GM12878 (cell line): ENCODE results near the gene EEF1AKMT3. TPM values are rescaled to one million over a fixed set of nuclear protein-coding genes. Genes with fewer than 3 reads are reported as not detected.

Experiments
- BRCA1 ChIP-seq: IDR thresholded peaks from 2 replicates; pipeline ENCODE4 v1.6.1; 2011; ENCODE audit warnings: low read depth, low read length, improper control_type of control experiment
- CBFB ChIP-seq: IDR thresholded peaks from 2 replicates; pipeline ENCODE4 v1.6.1; 2016; ENCODE audit warnings: antibody characterized with exemption, low read depth
- CHD1 ChIP-seq: IDR thresholded peaks from 2 replicates; pipeline ENCODE4 v1.6.1; 2012; ENCODE audit warnings: low read depth, low read length, improper control_type of control experiment
- CUX1 ChIP-seq: IDR thresholded peaks from 2 replicates; pipeline ENCODE4 v1.6.1; 2012; ENCODE audit warnings: improper control_type of control experiment, low read depth, low read length; ENCODE audit not compliant: insufficient replicate concordance
- EZH2 ChIP-seq: IDR thresholded peaks from 2 replicates; pipeline ENCODE4 v1.6.1; 2012; ENCODE audit warnings: low read depth, mild to moderate bottlenecking, control low read depth, inconsistent platforms, low read length, borderline replicate concordance; ENCODE audit not compliant: control insufficient read depth
- NKRF ChIP-seq: fragments of 450-650 bp; conservative IDR thresholded peaks from 2 replicates; pipeline ENCODE4 v1.6.1; 2017; ENCODE audit warnings: mild to moderate bottlenecking, moderate library complexity
- NR2C2 ChIP-seq: IDR thresholded peaks from 2 replicates; pipeline ENCODE4 v1.6.1; 2011; ENCODE audit warnings: borderline replicate concordance, low read depth; ENCODE audit not compliant: control insufficient read depth, insufficient read length
- PAX8 ChIP-seq: fragments of 450-650 bp; IDR thresholded peaks from 2 replicates; pipeline ENCODE4 v1.6.1; 2017; ENCODE audit warnings: mild to moderate bottlenecking, moderate library complexity
- RELA ChIP-seq: fragments of 450-650 bp; IDR thresholded peaks from 2 replicates; pipeline ENCODE4 v1.8.0; 2014; ENCODE audit warnings: borderline replicate concordance; ENCODE audit not compliant: partially characterized antibody
- RELB ChIP-seq: fragments of 450-650 bp; IDR thresholded peaks from 2 replicates; pipeline ENCODE4 v1.6.1; 2017; ENCODE audit warnings: low read depth, mild to moderate bottlenecking, moderate library complexity
- REST ChIP-seq: IDR thresholded peaks from 2 replicates; pipeline ENCODE4 v1.6.1; 2012; ENCODE audit warnings: mild to moderate bottlenecking, low read depth, low read length
- RUNX3 ChIP-seq: IDR thresholded peaks from 2 replicates; pipeline ENCODE4 v1.6.1; 2012; ENCODE audit warnings: low read length, inconsistent platforms
- SMAD1 ChIP-seq: fragments of 450-650 bp; IDR thresholded peaks from 2 replicates; pipeline ENCODE4 v1.6.1; 2018; ENCODE audit warnings: mild to moderate bottlenecking, low read depth; ENCODE audit not compliant: partially characterized antibody
- ZNF207 ChIP-seq: fragments of 450-650 bp; IDR thresholded peaks from 2 replicates; pipeline ENCODE4 v1.6.1; 2014; ENCODE audit warnings: antibody characterized with exemption, mild to moderate bottlenecking, borderline replicate concordance
- polyA plus RNA-seq, 11 experiments: library from polyadenylated mRNA; depleted of rRNA in 4 of 11; unstranded in 6 of 11; stranded (reverse) in 5 of 11; fragments of >200 nt; fragmentation: Nextera tagmentation in 4 of 11; fragmentation: Illumina TruSeq in 1 of 11; extraction: Ambion mirVana in 4 of 11; extraction: Trizol in 1 of 11; gene quantifications; 1 replicate in 1 of 11; 2 replicates in 10 of 11; pipeline versions ENCODE4 v1.2.1 to v1.2.3, GENCODE V29; 2011 to 2016; ENCODE audit warnings: inconsistent platforms in 2 of 11, missing spikeins in 2 of 11, low read depth in 1 of 11
- total RNA-seq, 4 experiments: library from RNA; depleted of rRNA in 3 of 4; stranded (reverse); fragments of >200 nt in 3 of 4; fragmentation: Illumina TruSeq in 1 of 4; extraction: Trizol in 1 of 4; gene quantifications; 2 replicates each; pipeline versions ENCODE4 v1.2.1 to v1.2.3, GENCODE V29; 2013 to 2021

Gene EEF1AKMT3
- total and polyA plus RNA-seq, 10 of the 15 experiments (the other 5 are each of a cell fraction or from before 2014, with no cell fraction given), result 1.2 to 8.2 (median 3.5) TPM

- TF ChIP-seq CUX1 (no peak), RELA (peak; percentile 81), NKRF (peak; percentile 88), SMAD1 (no peak), RELB (peak; percentile 99), NR2C2 (no peak), CBFB (peak; percentile 77; the same call in 1 of the 2 replicates), ZNF207 (peak; percentile 78; the same call in 1 of the 2 replicates), EZH2 (no peak), RUNX3 (peak; percentile 87), PAX8 (no peak), CHD1 (no peak), REST (no peak; the same call in 1 of the 2 replicates), BRCA1 (no peak)
These were observed 10.4 kb downstream of the EEF1AKMT3 start, which contains the start of gene TSFM (continued) for GRCh38 chr12:57782608-57783465.
